Mammary epithelial cell (primary cell): Measurements from ENCODE around the gene SMAP1.

Experiments used
- CTCF ChIP-seq, 2 donors: IDR thresholded peaks in 1 of 2; conservative IDR thresholded peaks in 1 of 2; 2 replicates each; pipeline ENCODE4 v1.5.1; 2011 to 2012; ENCODE audit warnings: inconsistent platforms in 2 of 2, low read length in 2 of 2, mild to moderate bottlenecking in 2 of 2, control low read depth in 1 of 2, low read depth in 1 of 2; ENCODE audit not compliant: insufficient read depth in 1 of 2; ENCODE audit errors: extremely low read depth in 1 of 2
- EZH2 ChIP-seq: IDR thresholded peaks from 2 replicates; pipeline ENCODE4 v1.6.1; 2012; ENCODE audit warnings: low read length, inconsistent platforms, borderline replicate concordance

- TF ChIP-seq CTCF (conservative IDR thresholded peaks at IDR 0.05 in 1 of 2, IDR thresholded peaks at IDR 0.05 in 1 of 2; ENCODE audit: extremely low read depth in 1 of 2, insufficient read depth in 1 of 2, low read depth in 1 of 2, low read length in 2 of 2): no peak
- no peak for TF ChIP-seq EZH2
Observed at GRCh38 chr6:70879496-70879895, 211.8 kb downstream of the SMAP1 start.
